GM18867 (cell line): ENCODE measurements around the gene BCAP31.
A peak's percentile ranks its signal among the peaks of the same experiment; 100 is the strongest.
"Not testable (repeated sequence)": the region's sequence is repeated elsewhere in the genome, so short reads cannot be mapped to it uniquely, and the experiment has no call there.

Experiments
- ATAC-seq: cut with Tn5 transposase; IDR thresholded peaks from one replicate; pipeline ENCODE4 v1.9.1; 2021; ENCODE audit warnings: mild to moderate bottlenecking, moderate library complexity; ENCODE audit not compliant: unreplicated experiment

BCAP31 gene

GRCh38 chrX:153685156-153685536 is 39.0 kb downstream of the BCAP31 start:
- ATAC-seq, result no peak

- no peak for ATAC-seq
Observed at GRCh38 chrX:153684467-153685155, 39.6 kb downstream of the BCAP31 start.

GRCh38 chrX:153683486-153683885 is 40.7 kb downstream of the BCAP31 start:
- not testable (repeated sequence) for ATAC-seq

- ATAC-seq, result no peak
Observed at GRCh38 chrX:153681175-153681574, 43.0 kb downstream of the BCAP31 start.

- no peak for ATAC-seq
Observed at GRCh38 chrX:153674219-153674851, 49.9 kb downstream of the BCAP31 start.

GRCh38 chrX:153673428-153674218 is 50.6 kb downstream of the BCAP31 start, which contains the start of gene PNCK:
Gene PNCK (minus strand): TSS chrX:153673813. CDS start chrX:153673076, 737 bp downstream.
- no peak for ATAC-seq

GRCh38 chrX:153672531-153673427 is 51.4 kb downstream of the BCAP31 start:
- ATAC-seq, result no peak

- ATAC-seq, result no peak
Observed at GRCh38 chrX:153671589-153672530, 52.3 kb downstream of the BCAP31 start.

GRCh38 chrX:153670748-153671588 is 53.2 kb downstream of the BCAP31 start:
- ATAC-seq, result no peak

- ATAC-seq, result no peak
Observed at GRCh38 chrX:153669901-153670731, 54.1 kb downstream of the BCAP31 start.

- no peak for ATAC-seq
Observed at GRCh38 chrX:153669174-153669890, 54.9 kb downstream of the BCAP31 start.

- no peak for ATAC-seq
Observed at GRCh38 chrX:153668423-153669173, 55.6 kb downstream of the BCAP31 start.

- peak; percentile 70 for ATAC-seq
Observed at GRCh38 chrX:153667956-153668396, 56.2 kb downstream of the BCAP31 start.

GRCh38 chrX:153667281-153667955 is 56.8 kb downstream of the BCAP31 start:
- no peak for ATAC-seq

GRCh38 chrX:153665726-153666306 is 58.4 kb downstream of the BCAP31 start:
- ATAC-seq, result no peak
